ENCODE results near the gene SPATA2L.
"Not testable (repeated sequence)": the region's sequence is repeated elsewhere in the genome, so short reads cannot be mapped to it uniquely, and the experiment has no call there.

SPATA2L gene

GRCh38 chr16:89707695-89708094, 6.2 kb upstream of the SPATA2L start:
- no peak for DNase-seq (ENCODE audit: low read depth in 2 of 2, low spot score in 1 of 2)

- DNase-seq (ENCODE audit: low read depth in 2 of 2, low spot score in 1 of 2): no peak
Observed at GRCh38 chr16:89706518-89707260, 5.2 kb upstream of the SPATA2L start.

GRCh38 chr16:89705006-89705405, 3.5 kb upstream of the SPATA2L start:
- DNase-seq (ENCODE audit: low read depth in 2 of 2, low spot score in 1 of 2): no peak

- DNase-seq (ENCODE audit: low read depth in 2 of 2, low spot score in 1 of 2): no peak
Observed at GRCh38 chr16:89704281-89704680, 2.8 kb upstream of the SPATA2L start.

- DNase-seq (ENCODE audit: low read depth in 2 of 2, low spot score in 1 of 2): no peak
Observed at GRCh38 chr16:89700649-89701424, 668 bp downstream of the SPATA2L start.

GRCh38 chr16:89700100-89700648, 1.3 kb downstream of the SPATA2L start:
- peak; percentile 94 to 98 for DNase-seq (ENCODE audit: low read depth in 2 of 2, low spot score in 1 of 2)

- DNase-seq (ENCODE audit: low read depth in 2 of 2, low spot score in 1 of 2): not testable (repeated sequence)
Observed at GRCh38 chr16:89699629-89700099, 1.8 kb downstream of the SPATA2L start.

- DNase-seq (ENCODE audit: low read depth in 2 of 2, low spot score in 1 of 2): not testable (repeated sequence)
Observed at GRCh38 chr16:89698717-89699116, 2.8 kb downstream of the SPATA2L start.

GRCh38 chr16:89697616-89698331, 3.7 kb downstream of the SPATA2L start:
- DNase-seq (ENCODE audit: low read depth in 2 of 2, low spot score in 1 of 2): no peak

GRCh38 chr16:89697161-89697615, 4.3 kb downstream of the SPATA2L start:
- DNase-seq (ENCODE audit: low read depth in 2 of 2, low spot score in 1 of 2): no peak

GRCh38 chr16:89696670-89697128, 4.8 kb downstream of the SPATA2L start:
- no peak for DNase-seq (ENCODE audit: low read depth in 2 of 2, low spot score in 1 of 2)

- DNase-seq (ENCODE audit: low read depth in 2 of 2, low spot score in 1 of 2): no peak
Observed at GRCh38 chr16:89695875-89696669, 5.4 kb downstream of the SPATA2L start.

GRCh38 chr16:89695086-89695874, 6.2 kb downstream of the SPATA2L start:
- DNase-seq (ENCODE audit: low read depth in 2 of 2, low spot score in 1 of 2): no peak

GRCh38 chr16:89694784-89695085, 6.8 kb downstream of the SPATA2L start:
- not testable (repeated sequence) for DNase-seq (ENCODE audit: low read depth in 2 of 2, low spot score in 1 of 2)

GRCh38 chr16:89693931-89694783, 7.3 kb downstream of the SPATA2L start:
- DNase-seq (ENCODE audit: low read depth in 2 of 2, low spot score in 1 of 2): no peak

GRCh38 chr16:89693289-89693731, 8.2 kb downstream of the SPATA2L start:
- DNase-seq (ENCODE audit: low read depth in 2 of 2, low spot score in 1 of 2): no peak

- no peak for DNase-seq (ENCODE audit: low read depth in 2 of 2, low spot score in 1 of 2)
Observed at GRCh38 chr16:89691986-89692569, 9.4 kb downstream of the SPATA2L start.

- DNase-seq (ENCODE audit: low read depth in 2 of 2, low spot score in 1 of 2): no peak
Observed at GRCh38 chr16:89691231-89691985, 10.1 kb downstream of the SPATA2L start.

All from stimulated activated CD8-positive, alpha-beta memory T cell treated with anti-CD3 and anti-CD28 coated beads, Interleukin-4, amount 100 ng/mL, for 1 hour (primary cell).